ENCODE data around the gene NTN1.

The NTN1 gene

DNA sequence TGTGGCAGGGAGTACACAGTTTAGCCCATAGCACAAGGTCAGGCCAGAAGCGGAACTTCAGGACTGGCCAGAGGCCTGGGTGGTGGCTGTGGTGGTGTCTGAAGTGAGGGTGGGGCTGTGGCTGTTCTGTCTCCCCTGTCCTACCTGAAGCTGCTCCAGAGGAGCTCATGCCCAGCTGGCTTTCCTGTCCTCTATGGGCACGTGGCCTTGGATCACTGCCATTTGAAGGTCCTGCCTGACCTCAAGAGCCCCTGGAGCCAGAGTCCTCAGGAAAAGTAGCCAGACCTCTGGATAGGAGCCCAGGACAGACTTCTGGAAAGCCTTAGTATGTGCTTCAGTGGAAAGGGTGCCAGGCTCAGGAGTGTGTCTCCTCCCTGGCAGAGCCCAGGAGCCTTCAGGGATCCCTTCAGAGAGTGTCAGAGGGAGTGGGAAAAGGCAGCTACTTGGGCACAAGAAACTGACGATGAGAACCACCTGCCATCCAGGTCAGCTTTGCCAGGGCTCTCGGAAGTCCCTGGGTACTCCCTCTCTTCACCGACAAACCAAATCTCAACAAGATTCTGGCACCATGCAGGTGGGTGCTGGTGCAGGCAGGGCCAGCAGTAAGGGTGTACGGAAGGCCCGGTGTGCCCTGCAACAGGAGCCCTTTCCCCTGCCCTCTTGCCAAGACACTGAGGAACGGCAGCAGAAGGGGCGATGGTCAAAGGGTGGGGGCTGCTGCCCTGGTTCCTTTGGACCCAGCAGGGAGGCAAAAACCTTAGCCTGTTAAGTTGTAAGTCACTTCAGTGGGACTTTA, 153.7 kb downstream of the NTN1 start:
- H3K27me3 ChIP-seq (ENCODE audit: insufficient read depth, low read length) = no peaks in the 10 kb centered on the region; the same call in 1 of the 2 replicates
- no peaks in the 10 kb centered on the region for H3K9me2 ChIP-seq (ENCODE audit: low read depth, low read length)
- H3K79me2 ChIP-seq (ENCODE audit: insufficient read depth, low read length) = no peaks in the 10 kb centered on the region
- H3K36me3 ChIP-seq (ENCODE audit: insufficient read depth, low read length) = no peaks in the 10 kb centered on the region
- no peaks in the 10 kb centered on the region for H3K4me1 ChIP-seq (ENCODE audit: insufficient read depth, low read length, severe bottlenecking)
- H4K20me1 ChIP-seq (ENCODE audit: insufficient read depth, low read length) = no peaks in the 10 kb centered on the region
- H3K4me2 ChIP-seq (ENCODE audit: low read length) = no peak overlapping the region
- no peak overlapping the region for H2AFZ ChIP-seq (ENCODE audit: low read length)
- no peaks in the 10 kb centered on the region for H3F3A ChIP-seq (ENCODE audit: insufficient read depth, low read length)
- no peaks in the 10 kb centered on the region for H3K9me3 ChIP-seq (ENCODE audit: low read length)
- no peak overlapping the region for H3K9ac ChIP-seq (ENCODE audit: low read length)
- H3K27ac ChIP-seq (ENCODE audit: low read depth, low read length, poor library complexity, severe bottlenecking) = no peak overlapping the region
- TF ChIP-seq, protein P1, sequence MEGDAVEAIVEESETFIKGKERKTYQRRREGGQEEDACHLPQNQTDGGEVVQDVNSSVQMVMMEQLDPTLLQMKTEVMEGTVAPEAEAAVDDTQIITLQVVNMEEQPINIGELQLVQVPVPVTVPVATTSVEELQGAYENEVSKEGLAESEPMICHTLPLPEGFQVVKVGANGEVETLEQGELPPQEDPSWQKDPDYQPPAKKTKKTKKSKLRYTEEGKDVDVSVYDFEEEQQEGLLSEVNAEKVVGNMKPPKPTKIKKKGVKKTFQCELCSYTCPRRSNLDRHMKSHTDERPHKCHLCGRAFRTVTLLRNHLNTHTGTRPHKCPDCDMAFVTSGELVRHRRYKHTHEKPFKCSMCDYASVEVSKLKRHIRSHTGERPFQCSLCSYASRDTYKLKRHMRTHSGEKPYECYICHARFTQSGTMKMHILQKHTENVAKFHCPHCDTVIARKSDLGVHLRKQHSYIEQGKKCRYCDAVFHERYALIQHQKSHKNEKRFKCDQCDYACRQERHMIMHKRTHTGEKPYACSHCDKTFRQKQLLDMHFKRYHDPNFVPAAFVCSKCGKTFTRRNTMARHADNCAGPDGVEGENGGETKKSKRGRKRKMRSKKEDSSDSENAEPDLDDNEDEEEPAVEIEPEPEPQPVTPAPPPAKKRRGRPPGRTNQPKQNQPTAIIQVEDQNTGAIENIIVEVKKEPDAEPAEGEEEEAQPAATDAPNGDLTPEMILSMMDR (IDR thresholded peaks at IDR 0.05; ENCODE audit: low read length) = no peak
- no peak for TF ChIP-seq EZH2 (IDR thresholded peaks at IDR 0.05; ENCODE audit: borderline replicate concordance, low read length)
- no peak overlapping the region for H3K4me3 ChIP-seq (ENCODE audit: low read depth, low read length, poor library complexity, severe bottlenecking)

DNA sequence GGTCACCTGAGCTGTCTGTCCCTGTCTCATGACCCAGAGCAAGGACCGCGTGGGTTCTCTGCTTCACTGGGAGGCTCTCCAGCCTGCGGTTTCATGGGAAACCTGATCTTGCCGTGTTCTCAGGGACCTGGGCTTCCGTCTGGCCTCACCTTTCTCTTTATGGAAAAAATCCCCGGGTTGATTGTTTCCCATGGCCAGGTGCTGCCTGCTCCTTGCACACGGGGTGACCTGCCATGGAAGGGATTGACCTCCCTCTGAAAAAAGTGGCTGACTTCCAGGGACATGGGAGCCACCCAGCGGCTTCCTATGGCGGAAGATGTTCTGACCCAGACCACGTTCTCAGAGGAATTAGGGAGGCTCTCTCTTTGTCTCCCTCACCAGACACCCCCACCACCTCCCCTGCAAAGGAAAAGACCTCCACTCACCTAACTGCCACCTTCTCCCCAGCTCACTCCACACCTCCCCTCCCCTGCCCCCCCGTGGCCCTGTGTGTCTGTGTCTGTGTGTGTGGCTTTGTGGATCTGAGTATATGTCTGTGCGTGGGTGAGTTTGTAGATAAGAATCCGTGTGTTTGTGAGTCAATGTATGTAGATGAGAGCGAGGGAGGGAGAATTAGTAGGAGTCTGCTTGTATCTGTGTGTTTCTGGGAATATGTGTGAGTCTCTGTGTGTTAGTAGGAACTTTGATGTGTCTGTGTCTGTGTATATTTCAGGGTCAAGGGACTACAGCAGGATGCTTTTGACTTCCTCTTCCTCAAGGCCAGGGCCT, 154.6 kb downstream of the NTN1 start:
- H4K20me1 ChIP-seq (ENCODE audit: insufficient read depth, low read length) = no peaks in the 10 kb centered on the region
- H3K4me1 ChIP-seq (ENCODE audit: insufficient read depth, low read length, severe bottlenecking) = no peaks in the 10 kb centered on the region
- H3K79me2 ChIP-seq (ENCODE audit: insufficient read depth, low read length) = no peaks in the 10 kb centered on the region
- H3K9me3 ChIP-seq (ENCODE audit: low read length) = no peaks in the 10 kb centered on the region
- no peak overlapping the region for H2AFZ ChIP-seq (ENCODE audit: low read length)
- no peak overlapping the region for H3K4me2 ChIP-seq (ENCODE audit: low read length)
- H3K4me3 ChIP-seq (ENCODE audit: low read depth, low read length, poor library complexity, severe bottlenecking) = no peak overlapping the region
- no peak overlapping the region for H3K27ac ChIP-seq (ENCODE audit: low read depth, low read length, poor library complexity, severe bottlenecking)
- H3K9me2 ChIP-seq (ENCODE audit: low read depth, low read length) = no peaks in the 10 kb centered on the region
- H3K9ac ChIP-seq (ENCODE audit: low read length) = no peak overlapping the region
- no peaks in the 10 kb centered on the region; the same call in 1 of the 2 replicates for H3K27me3 ChIP-seq (ENCODE audit: insufficient read depth, low read length)
- TF ChIP-seq EZH2 (IDR thresholded peaks at IDR 0.05; ENCODE audit: borderline replicate concordance, low read length) = no peak
- TF ChIP-seq, protein P1 (IDR thresholded peaks at IDR 0.05; ENCODE audit: low read length) = no peak
- H3F3A ChIP-seq (ENCODE audit: insufficient read depth, low read length) = no peaks in the 10 kb centered on the region
- no peaks in the 10 kb centered on the region for H3K36me3 ChIP-seq (ENCODE audit: insufficient read depth, low read length)

- Histone ChIP-seq H3K4me2 (ENCODE audit: low read length) (no peak overlapping the region), H3K4me1 (ENCODE audit: insufficient read depth, low read length, severe bottlenecking) (no peaks in the 10 kb centered on the region), H3K27ac (ENCODE audit: low read depth, low read length, poor library complexity, severe bottlenecking) (no peak overlapping the region), H3K9ac (ENCODE audit: low read length) (no peak overlapping the region), H2AFZ (ENCODE audit: low read length) (no peak overlapping the region), H3K9me3 (ENCODE audit: low read length) (no peaks in the 10 kb centered on the region), H3K36me3 (ENCODE audit: insufficient read depth, low read length) (no peaks in the 10 kb centered on the region), H3K27me3 (ENCODE audit: insufficient read depth, low read length) (no peaks in the 10 kb centered on the region; the same call in 1 of the 2 replicates), H3K79me2 (ENCODE audit: insufficient read depth, low read length) (no peaks in the 10 kb centered on the region), H3K9me2 (ENCODE audit: low read depth, low read length) (no peaks in the 10 kb centered on the region), H4K20me1 (ENCODE audit: insufficient read depth, low read length) (no peaks in the 10 kb centered on the region), H3K4me3 (ENCODE audit: low read depth, low read length, poor library complexity, severe bottlenecking) (no peak overlapping the region), H3F3A (ENCODE audit: insufficient read depth, low read length) (no peaks in the 10 kb centered on the region)
- TF ChIP-seq, protein P1 (IDR thresholded peaks at IDR 0.05; ENCODE audit: low read length) = no peak
- TF ChIP-seq EZH2 (IDR thresholded peaks at IDR 0.05; ENCODE audit: borderline replicate concordance, low read length) = no peak
Observed at GRCh38 chr17:9177212-9177611, 155.9 kb downstream of the NTN1 start.

Measured in OCI-LY1 (cell line).